Neural cell (in vitro differentiated cells): ENCODE results near the gene BNIP2. TPM values are rescaled to one million over a fixed set of nuclear protein-coding genes. Genes with fewer than 3 reads are reported as not detected.

Experiments used
- H2AFZ ChIP-seq: fragments of 200-600, 300-800 bp; sonication (generic), shearing (Covaris generic); 2 replicates; pipeline ENCODE4 v1.6.0; 2014; ENCODE audit warnings: low read depth, mild to moderate bottlenecking, antibody characterized with exemption, low read length, moderate library complexity
- H3F3A ChIP-seq: fragments of 200-600 bp; shearing (Covaris generic); 2 replicates; pipeline ENCODE4 v1.6.1; 2016; ENCODE audit warnings: mild to moderate bottlenecking, moderate library complexity, mixed read lengths, antibody characterized with exemption, low read length; ENCODE audit not compliant: insufficient read depth, poor library complexity, severe bottlenecking
- H3K27ac ChIP-seq: fragments of 200-600, 300-800 bp; sonication (generic), shearing (Covaris generic); 2 replicates; pipeline ENCODE4 v1.5.1; 2014; ENCODE audit warnings: mild to moderate bottlenecking, low read length, moderate library complexity
- H3K27me3 ChIP-seq: fragments of 300-800, 200-600 bp; sonication (generic), shearing (Covaris generic); 2 replicates; pipeline ENCODE4 v1.6.0; 2014; ENCODE audit warnings: mild to moderate bottlenecking, low read depth, low read length, moderate library complexity; ENCODE audit not compliant: insufficient read depth
- H3K36me3 ChIP-seq: fragments of 300-800, 200-600 bp; sonication (generic), shearing (Covaris generic); 2 replicates; pipeline ENCODE4 v1.5.1; 2014; ENCODE audit warnings: mild to moderate bottlenecking, antibody characterized with exemption, low read length, moderate library complexity; ENCODE audit not compliant: insufficient read depth
- H3K4me2 ChIP-seq: fragments of 300-800, 200-600 bp; sonication (generic), shearing (Covaris generic); 2 replicates; pipeline ENCODE4 v1.6.0; 2014; ENCODE audit warnings: mild to moderate bottlenecking, low read length
- H3K4me3 ChIP-seq: fragments of 300-800, 200-600 bp; sonication (generic), shearing (Covaris generic); 2 replicates; pipeline ENCODE4 v1.5.1; 2014; ENCODE audit warnings: mild to moderate bottlenecking, low read length, moderate library complexity
- H3K79me2 ChIP-seq: fragments of 200-600 bp; shearing (Covaris generic); replicated peaks from 2 replicates; pipeline ENCODE4 v1.6.0; 2014; ENCODE audit warnings: mild to moderate bottlenecking, low read length, moderate library complexity; ENCODE audit not compliant: insufficient read depth
- H3K9ac ChIP-seq: fragments of 300-800, 200-600 bp; sonication (generic), shearing (Covaris generic); 2 replicates; pipeline ENCODE4 v1.6.1; 2016; ENCODE audit warnings: mild to moderate bottlenecking, low read length, mixed read lengths
- H3K9me2 ChIP-seq: fragments of 200-600 bp; shearing (Covaris generic); 2 replicates; pipeline ENCODE4 v1.6.1; 2016; ENCODE audit warnings: mild to moderate bottlenecking, low read length, mixed read lengths; ENCODE audit not compliant: insufficient read depth
- H3K9me3 ChIP-seq: fragments of 200-600, 300-800 bp; sonication (generic), shearing (Covaris generic); 2 replicates; pipeline ENCODE4 v1.6.1; 2016; ENCODE audit warnings: mild to moderate bottlenecking, mixed run types, low read length, moderate library complexity, mixed read lengths
- H4K20me1 ChIP-seq: fragments of 200-600 bp; shearing (Covaris generic); 2 replicates; pipeline ENCODE4 v1.6.1; 2016; ENCODE audit warnings: mild to moderate bottlenecking, mixed run types; ENCODE audit not compliant: insufficient read depth
- EP300 ChIP-seq: fragments of 450-650 bp; conservative IDR thresholded peaks from 2 replicates; pipeline ENCODE4 v1.6.1; 2014; ENCODE audit warnings: antibody characterized with exemption, mild to moderate bottlenecking, moderate library complexity; ENCODE audit not compliant: poor library complexity, severe bottlenecking
- EZH2 ChIP-seq: fragments of 200-600, 300-800 bp; shearing (Covaris generic), sonication (generic); IDR thresholded peaks from 2 replicates; pipeline ENCODE4 v1.6.1; 2014; ENCODE audit warnings: antibody characterized with exemption, low read length, borderline replicate concordance, mild to moderate bottlenecking; ENCODE audit not compliant: insufficient read depth, poor library complexity, severe bottlenecking
- MXI1 ChIP-seq: fragments of 450-650 bp; conservative IDR thresholded peaks from 2 replicates; pipeline ENCODE4 v1.6.1; 2014; ENCODE audit warnings: antibody characterized with exemption, mild to moderate bottlenecking; ENCODE audit not compliant: poor library complexity, severe bottlenecking
- POLR2AphosphoS5 ChIP-seq: IDR thresholded peaks from 2 replicates; pipeline ENCODE4 v1.6.1; 2012
- RAD21 ChIP-seq: fragments of 450-650 bp; conservative IDR thresholded peaks from 2 replicates; pipeline ENCODE4 v1.6.1; 2014; ENCODE audit warnings: antibody characterized with exemption, mild to moderate bottlenecking, moderate library complexity
- REST ChIP-seq: IDR thresholded peaks from 2 replicates; pipeline ENCODE4 v1.6.1; 2012; ENCODE audit warnings: borderline replicate concordance
- SMC3 ChIP-seq: fragments of 450-650 bp; conservative IDR thresholded peaks from 2 replicates; pipeline ENCODE4 v1.6.1; 2014; ENCODE audit warnings: antibody characterized with exemption, mild to moderate bottlenecking, moderate library complexity; ENCODE audit not compliant: poor library complexity
- TAF1 ChIP-seq: IDR thresholded peaks from 2 replicates; pipeline ENCODE4 v1.6.1; 2012; ENCODE audit warnings: low read depth
- polyA plus RNA-seq: library from polyadenylated mRNA; depleted of rRNA; stranded (reverse); fragments of >200 nt; gene quantifications from 2 replicates; pipeline ENCODE4 v1.2.3, GENCODE V29; 2014
- TF ChIP-seq, protein P1 (sequence below): fragments of 450-650 bp; IDR thresholded peaks from 2 replicates; pipeline ENCODE4 v1.5.1; 2014; ENCODE audit warnings: antibody characterized with exemption, mild to moderate bottlenecking, moderate library complexity; ENCODE audit not compliant: poor library complexity, severe bottlenecking

The BNIP2 gene
- polyA plus RNA-seq, 1 donor from 2014 or later: 142 TPM

DNA sequence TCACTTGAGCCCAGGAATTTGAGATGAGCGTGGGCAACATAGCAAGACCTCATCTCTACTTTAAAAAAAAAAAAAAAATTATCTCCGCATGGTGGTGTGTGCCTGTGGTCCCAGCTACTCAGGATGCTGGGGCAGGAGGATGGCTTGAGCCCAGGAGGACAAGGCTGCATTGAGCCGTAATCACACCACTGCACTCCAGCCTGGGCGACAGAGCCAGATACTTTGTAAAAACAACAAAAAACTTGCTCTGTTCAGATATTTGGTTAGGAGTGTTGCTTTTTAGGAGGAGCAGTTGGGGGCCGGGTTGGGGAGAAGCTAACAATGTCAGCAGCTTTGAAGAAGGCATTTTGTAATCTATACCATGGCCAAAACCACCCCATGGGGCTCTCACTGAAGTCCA, 73.5 kb downstream of the BNIP2 start:
- no peak for TF ChIP-seq EZH2
- TF ChIP-seq REST: no peak
- TF ChIP-seq POLR2AphosphoS5: no peak
- no peak for TF ChIP-seq EP300
- TF ChIP-seq, protein P1, sequence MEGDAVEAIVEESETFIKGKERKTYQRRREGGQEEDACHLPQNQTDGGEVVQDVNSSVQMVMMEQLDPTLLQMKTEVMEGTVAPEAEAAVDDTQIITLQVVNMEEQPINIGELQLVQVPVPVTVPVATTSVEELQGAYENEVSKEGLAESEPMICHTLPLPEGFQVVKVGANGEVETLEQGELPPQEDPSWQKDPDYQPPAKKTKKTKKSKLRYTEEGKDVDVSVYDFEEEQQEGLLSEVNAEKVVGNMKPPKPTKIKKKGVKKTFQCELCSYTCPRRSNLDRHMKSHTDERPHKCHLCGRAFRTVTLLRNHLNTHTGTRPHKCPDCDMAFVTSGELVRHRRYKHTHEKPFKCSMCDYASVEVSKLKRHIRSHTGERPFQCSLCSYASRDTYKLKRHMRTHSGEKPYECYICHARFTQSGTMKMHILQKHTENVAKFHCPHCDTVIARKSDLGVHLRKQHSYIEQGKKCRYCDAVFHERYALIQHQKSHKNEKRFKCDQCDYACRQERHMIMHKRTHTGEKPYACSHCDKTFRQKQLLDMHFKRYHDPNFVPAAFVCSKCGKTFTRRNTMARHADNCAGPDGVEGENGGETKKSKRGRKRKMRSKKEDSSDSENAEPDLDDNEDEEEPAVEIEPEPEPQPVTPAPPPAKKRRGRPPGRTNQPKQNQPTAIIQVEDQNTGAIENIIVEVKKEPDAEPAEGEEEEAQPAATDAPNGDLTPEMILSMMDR: no peak
- no peak for TF ChIP-seq TAF1
- TF ChIP-seq MXI1: no peak
- no peak for TF ChIP-seq SMC3
- no peak for TF ChIP-seq RAD21
- Histone ChIP-seq H4K20me1 (no peaks in the 10 kb centered on the region), H3K4me3 (no peak overlapping the region), H3K27ac (no peak overlapping the region), H3K9me3 (no peaks in the 10 kb centered on the region), H3K27me3 (no peaks in the 10 kb centered on the region), H3K79me2 (no peaks in the 10 kb centered on the region), H3K36me3 (no peaks in the 10 kb centered on the region), H3K9ac (no peak overlapping the region), H3K4me2 (no peak overlapping the region), H2AFZ (no peak overlapping the region), H3K9me2 (no peaks in the 10 kb centered on the region), H3F3A (no peaks in the 10 kb centered on the region)

- Histone ChIP-seq H3K9me3 (no peaks in the 10 kb centered on the region), H3K27me3 (no peaks in the 10 kb centered on the region), H3K9ac (no peak overlapping the region), H3K27ac (no peak overlapping the region), H3F3A (no peaks in the 10 kb centered on the region), H3K79me2 (no peaks in the 10 kb centered on the region), H3K4me3 (no peak overlapping the region), H3K4me2 (no peak overlapping the region), H3K9me2 (no peaks in the 10 kb centered on the region), H2AFZ (no peak overlapping the region), H4K20me1 (no peaks in the 10 kb centered on the region), H3K36me3 (no peaks in the 10 kb centered on the region)
- TF ChIP-seq MXI1 (no peak), EP300 (no peak), EZH2 (no peak), POLR2AphosphoS5 (no peak), TAF1 (no peak)
These were observed 75.0 kb downstream of the BNIP2 start for GRCh38 chr15:59614153-59614552.
